ENCODE data around the gene AP2S1.

DNA sequence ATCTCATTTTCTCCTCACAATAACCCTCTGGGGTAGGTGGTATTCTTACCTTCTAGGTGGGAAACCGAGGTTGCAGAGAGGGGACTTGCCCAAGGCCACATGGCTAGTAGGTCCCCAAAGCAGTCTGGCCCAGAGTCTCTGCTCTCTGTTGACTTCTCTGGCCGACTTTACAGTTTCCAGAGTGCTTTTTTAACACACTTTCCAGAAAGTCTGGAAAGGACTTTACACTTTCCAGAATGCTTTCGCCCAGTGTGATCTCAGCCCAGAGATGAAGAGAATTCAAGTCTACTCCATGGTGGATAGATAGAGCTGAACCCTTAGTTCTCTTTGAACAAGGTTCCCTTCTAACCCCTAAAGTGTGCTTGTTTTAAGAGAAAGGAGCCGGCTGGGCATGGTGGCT, 22.3 kb upstream of the AP2S1 start:
- TF ChIP-seq SP4 (IDR thresholded peaks at IDR 0.05; ENCODE audit: low read length) (no peak), HDAC2 (IDR thresholded peaks at IDR 0.05; ENCODE audit: borderline replicate concordance in 1 of 2, low read depth in 2 of 2, low read length in 2 of 2) (no peak), GABPA (IDR thresholded peaks at IDR 0.05; ENCODE audit: borderline replicate concordance, insufficient read depth, low read length) (no peak), FOSL1 (IDR thresholded peaks at IDR 0.05; ENCODE audit: insufficient read depth, low read depth, low read length) (no peak), POLR2A (IDR thresholded peaks at IDR 0.05; ENCODE audit: control extremely low read depth in 1 of 2, low read depth in 2 of 2, low read length in 2 of 2) (no peak), RAD21 (IDR thresholded peaks at IDR 0.05 in 1 of 2, conservative IDR thresholded peaks at IDR 0.05 in 1 of 2; ENCODE audit: low read depth in 2 of 2, low read length in 2 of 2) (no peak), SRF (IDR thresholded peaks at IDR 0.05; ENCODE audit: low read depth, low read length) (no peak), EP300 (IDR thresholded peaks at IDR 0.05; ENCODE audit: borderline replicate concordance in 1 of 2, low read depth in 2 of 2, low read length in 2 of 2) (no peak), RXRA (IDR thresholded peaks at IDR 0.05; ENCODE audit: insufficient read depth, low read depth, low read length) (no peak), KDM5A (IDR thresholded peaks at IDR 0.05; ENCODE audit: low read length) (no peak)
- TF ChIP-seq, protein P1, sequence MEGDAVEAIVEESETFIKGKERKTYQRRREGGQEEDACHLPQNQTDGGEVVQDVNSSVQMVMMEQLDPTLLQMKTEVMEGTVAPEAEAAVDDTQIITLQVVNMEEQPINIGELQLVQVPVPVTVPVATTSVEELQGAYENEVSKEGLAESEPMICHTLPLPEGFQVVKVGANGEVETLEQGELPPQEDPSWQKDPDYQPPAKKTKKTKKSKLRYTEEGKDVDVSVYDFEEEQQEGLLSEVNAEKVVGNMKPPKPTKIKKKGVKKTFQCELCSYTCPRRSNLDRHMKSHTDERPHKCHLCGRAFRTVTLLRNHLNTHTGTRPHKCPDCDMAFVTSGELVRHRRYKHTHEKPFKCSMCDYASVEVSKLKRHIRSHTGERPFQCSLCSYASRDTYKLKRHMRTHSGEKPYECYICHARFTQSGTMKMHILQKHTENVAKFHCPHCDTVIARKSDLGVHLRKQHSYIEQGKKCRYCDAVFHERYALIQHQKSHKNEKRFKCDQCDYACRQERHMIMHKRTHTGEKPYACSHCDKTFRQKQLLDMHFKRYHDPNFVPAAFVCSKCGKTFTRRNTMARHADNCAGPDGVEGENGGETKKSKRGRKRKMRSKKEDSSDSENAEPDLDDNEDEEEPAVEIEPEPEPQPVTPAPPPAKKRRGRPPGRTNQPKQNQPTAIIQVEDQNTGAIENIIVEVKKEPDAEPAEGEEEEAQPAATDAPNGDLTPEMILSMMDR (IDR thresholded peaks at IDR 0.05; ENCODE audit: control extremely low read depth in 1 of 3, insufficient read depth in 1 of 3, low read depth in 1 of 3, low read length in 3 of 3), result no peak
- TF ChIP-seq, protein P2, sequence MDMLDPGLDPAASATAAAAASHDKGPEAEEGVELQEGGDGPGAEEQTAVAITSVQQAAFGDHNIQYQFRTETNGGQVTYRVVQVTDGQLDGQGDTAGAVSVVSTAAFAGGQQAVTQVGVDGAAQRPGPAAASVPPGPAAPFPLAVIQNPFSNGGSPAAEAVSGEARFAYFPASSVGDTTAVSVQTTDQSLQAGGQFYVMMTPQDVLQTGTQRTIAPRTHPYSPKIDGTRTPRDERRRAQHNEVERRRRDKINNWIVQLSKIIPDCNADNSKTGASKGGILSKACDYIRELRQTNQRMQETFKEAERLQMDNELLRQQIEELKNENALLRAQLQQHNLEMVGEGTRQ (IDR thresholded peaks at IDR 0.05; ENCODE audit: low read length), result no peak
- TF ChIP-seq, protein P3, sequence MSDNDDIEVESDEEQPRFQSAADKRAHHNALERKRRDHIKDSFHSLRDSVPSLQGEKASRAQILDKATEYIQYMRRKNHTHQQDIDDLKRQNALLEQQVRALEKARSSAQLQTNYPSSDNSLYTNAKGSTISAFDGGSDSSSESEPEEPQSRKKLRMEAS (IDR thresholded peaks at IDR 0.05), result no peak

All from H1 (cell line).